Activated CD8-positive, alpha-beta T cell treated with anti-CD3 and anti-CD28 coated beads for 36 hours (primary cell): Measurements from ENCODE around the gene TRMT61A. TPM values are rescaled to one million over a fixed set of nuclear protein-coding genes. Genes with fewer than 3 reads are reported as not detected.

Source experiments
- ATAC-seq: fragments of 200-7000 bp; cut with Tn5 transposase; one replicate; pipeline ENCODE4 v1.10.0; 2021; ENCODE audit warnings: mild to moderate bottlenecking, moderate library complexity
- CTCF ChIA-PET: fragments of 350-600 bp; sonication (Branson Sonifier 250); formaldehyde crosslinking; loops from one replicate; lab custom pipeline; 2021; ENCODE audit warnings: antibody characterized with exemption; lab: Charles Lee
- POLR2A ChIA-PET: fragments of 350-600 bp; sonication (Branson Sonifier 250); formaldehyde crosslinking; loops from one replicate; lab custom pipeline; 2021; ENCODE audit warnings: antibody characterized with exemption; lab: Charles Lee
- DNase-seq: peaks from one replicate; pipeline ENCODE4 v3.0.0-alpha.2; 2020
- H3K27ac Mint-ChIP-seq: one replicate; pipeline ENCODE4 v1.8.0; 2021; ENCODE audit warnings: mild to moderate bottlenecking, mixed read lengths
- H3K27me3 Mint-ChIP-seq: one replicate; pipeline ENCODE4 v1.8.0; 2021; ENCODE audit warnings: mixed read lengths
- H3K36me3 Mint-ChIP-seq: one replicate; pipeline ENCODE4 v1.8.0; 2021; ENCODE audit warnings: low read depth, mixed read lengths
- H3K4me1 Mint-ChIP-seq: one replicate; pipeline ENCODE4 v1.8.0; 2021; ENCODE audit warnings: low read depth, mixed read lengths
- H3K4me3 Mint-ChIP-seq: one replicate; pipeline ENCODE4 v1.8.0; 2021; ENCODE audit warnings: mild to moderate bottlenecking, moderate library complexity, mixed read lengths
- H3K9me3 Mint-ChIP-seq: one replicate; pipeline ENCODE4 v1.8.0; 2021; ENCODE audit warnings: mixed read lengths
- CTCF ChIP-seq: fragments of 200-600 bp; IDR thresholded peaks from one replicate; pipeline ENCODE4 v1.8.0; 2022; ENCODE audit warnings: antibody characterized with exemption, mild to moderate bottlenecking
- intact Hi-C: fragments of 100-400 bp; cut with micrococcal nuclease; formaldehyde crosslinking; loops from one replicate; pipeline ENCODE4 v1.10.0; 2022
- total RNA-seq, 2 experiments: library from RNA; stranded (reverse); gene quantifications; one replicate each; pipeline ENCODE4 v1.2.3, GENCODE V29; 2021

The TRMT61A gene
- total RNA-seq, 2 experiments from 2014 or later = 9.9 TPM

DNA sequence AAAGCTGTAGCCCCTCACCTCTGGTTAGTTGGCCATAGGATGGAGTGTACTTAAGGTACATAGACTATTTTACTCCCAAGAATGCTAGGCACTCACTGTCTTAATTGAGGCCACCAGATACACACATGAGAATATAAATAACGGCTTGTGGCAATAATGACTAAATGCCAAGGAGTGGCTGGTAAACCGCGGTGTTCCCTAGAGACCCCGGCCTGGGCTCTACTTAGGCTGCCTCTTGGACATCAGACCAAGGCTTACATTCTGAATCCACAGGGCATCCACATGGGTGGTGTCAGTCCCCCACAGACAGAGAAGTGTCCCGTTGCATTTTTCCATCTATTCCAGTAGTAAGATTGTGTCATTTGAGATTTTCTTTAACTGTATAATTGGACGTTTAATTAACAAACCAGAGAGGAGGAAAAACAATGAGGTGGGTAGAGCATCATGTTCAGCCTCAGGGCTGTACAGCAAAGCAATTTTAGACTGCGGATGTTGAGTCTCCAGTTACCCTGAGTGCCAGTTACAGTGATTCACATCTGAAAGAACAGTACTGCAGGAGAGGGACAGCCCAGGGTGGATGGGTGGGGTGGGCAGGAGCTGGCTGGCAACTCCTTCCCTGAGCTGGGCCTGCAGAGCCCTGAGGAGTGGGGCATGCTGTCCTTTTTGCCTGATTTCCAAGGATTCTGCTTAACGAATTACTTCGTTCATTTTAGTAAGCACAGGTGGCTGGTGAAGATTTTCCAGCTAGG is 26.9 kb upstream of the TRMT61A start:
- intact Hi-C loops = no loop called here
- Mint-ChIP-seq H3K4me1 (peaks cover 8% of the 10 kb centered on the region), H3K9me3 (no peaks in the 10 kb centered on the region), H3K4me3 (no peak overlapping the region), H3K27ac (no peak overlapping the region), H3K27me3 (no peaks in the 10 kb centered on the region), H3K36me3 (peaks cover 31% of the 10 kb centered on the region)
- no peak for TF ChIP-seq CTCF
- CTCF ChIA-PET = interaction anchor here (0.8 to 2.1 kb wide), 5 partner anchors 10 to 45 kb away, joined by 3 to 13 read pairs (median 4); no protein-coding TSS in a partner anchor
- POLR2A ChIA-PET = interaction anchor here (1.2 kb wide), 1 partner anchor 59 kb away, joined by 3 read pairs; no protein-coding TSS in a partner anchor
- ATAC-seq (no peak), DNase-seq (no peak)

DNA sequence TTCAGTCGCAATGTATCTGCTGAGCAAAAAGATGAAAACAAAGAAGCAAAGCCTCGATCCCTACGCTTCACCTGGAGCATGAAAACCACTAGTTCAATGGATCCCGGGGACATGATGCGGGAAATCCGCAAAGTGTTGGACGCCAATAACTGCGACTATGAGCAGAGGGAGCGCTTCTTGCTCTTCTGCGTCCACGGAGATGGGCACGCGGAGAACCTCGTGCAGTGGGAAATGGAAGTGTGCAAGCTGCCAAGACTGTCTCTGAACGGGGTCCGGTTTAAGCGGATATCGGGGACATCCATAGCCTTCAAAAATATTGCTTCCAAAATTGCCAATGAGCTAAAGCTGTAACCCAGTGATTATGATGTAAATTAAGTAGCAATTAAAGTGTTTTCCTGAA is 26.1 kb upstream of the TRMT61A start:
- Mint-ChIP-seq H3K4me3 (no peak overlapping the region), H3K27ac (no peak overlapping the region), H3K36me3 (peaks cover 28% of the 10 kb centered on the region), H3K9me3 (no peaks in the 10 kb centered on the region), H3K4me1 (peaks cover 8% of the 10 kb centered on the region), H3K27me3 (no peaks in the 10 kb centered on the region)
- ChIA-PET CTCF (interaction anchor here (0.8 to 4.3 kb wide), 4 partner anchors 16 to 44 kb away, joined by 3 to 19 read pairs (median 6); no protein-coding TSS in a partner anchor), POLR2A (interaction anchor here (1.1 to 1.2 kb wide), 2 partner anchors 26 to 59 kb away, joined by 3 read pairs; partner anchors contain the start of gene TRMT61A)
- intact Hi-C loops = no loop called here
- no peak for DNase-seq
- no peak for TF ChIP-seq CTCF
- ATAC-seq = no peak

DNA sequence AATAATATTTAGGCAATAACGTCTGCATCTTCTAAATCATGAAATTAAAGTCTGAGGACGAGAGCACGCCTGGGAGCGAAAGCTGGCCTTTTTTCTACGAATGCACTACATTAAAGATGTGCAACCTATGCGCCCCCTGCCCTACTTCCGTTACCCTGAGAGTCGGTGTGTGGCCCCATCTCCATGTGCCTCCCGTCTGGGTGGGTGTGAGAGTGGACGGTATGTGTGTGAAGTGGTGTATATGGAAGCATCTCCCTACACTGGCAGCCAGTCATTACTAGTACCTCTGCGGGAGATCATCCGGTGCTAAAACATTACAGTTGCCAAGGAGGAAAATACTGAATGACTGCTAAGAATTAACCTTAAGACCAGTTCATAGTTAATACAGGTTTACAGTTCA is 25.7 kb upstream of the TRMT61A start:
- H3K36me3 Mint-ChIP-seq = peaks cover 28% of the 10 kb centered on the region
- intact Hi-C loops = no loop called here
- no peak for TF ChIP-seq CTCF
- no peaks in the 10 kb centered on the region for H3K27me3 Mint-ChIP-seq
- peak overlapping the region; percentile 6 for H3K27ac Mint-ChIP-seq
- POLR2A ChIA-PET = interaction anchor here (1.1 to 1.2 kb wide), 2 partner anchors 25 to 58 kb away, joined by 3 read pairs; partner anchors contain the start of gene TRMT61A
- H3K9me3 Mint-ChIP-seq = no peaks in the 10 kb centered on the region
- no peak overlapping the region for H3K4me3 Mint-ChIP-seq
- CTCF ChIA-PET = interaction anchor here (1.1 to 4.3 kb wide), 2 partner anchors 11 to 15 kb away, joined by 3 to 19 read pairs; no protein-coding TSS in a partner anchor
- peaks cover 8% of the 10 kb centered on the region for H3K4me1 Mint-ChIP-seq
- DNase-seq (no peak), ATAC-seq (no peak)

GRCh38 chr14:103504991-103505565 is 23.9 kb upstream of the TRMT61A start:
- Mint-ChIP-seq H3K27ac (no peak overlapping the region), H3K36me3 (peaks cover 25% of the 10 kb centered on the region), H3K9me3 (no peaks in the 10 kb centered on the region), H3K4me3 (no peak overlapping the region), H3K4me1 (peaks cover 3% of the 10 kb centered on the region), H3K27me3 (no peaks in the 10 kb centered on the region)
- DNase-seq (no peak), ATAC-seq (no peak)
- TF ChIP-seq CTCF = no peak
- intact Hi-C loops = no loop called here
- POLR2A ChIA-PET = interaction anchor here (1.4 kb wide), 1 partner anchor 25 kb away, joined by 4 read pairs; no protein-coding TSS in a partner anchor
- CTCF ChIA-PET = interaction anchor here (0.9 to 4.3 kb wide), 2 partner anchors 14 to 42 kb away, joined by 3 to 19 read pairs; no protein-coding TSS in a partner anchor
